OCI-LY3 (cell line): Measurements from ENCODE around the gene NUCKS1.

Source experiments
- CTCF ChIP-seq: fragments of 200-600, 300-600 bp; sonication (generic); IDR thresholded peaks from 2 replicates; pipeline ENCODE4 v1.5.1; 2014; ENCODE audit warnings: antibody characterized with exemption, low read length, low read depth
- EZH2phosphoT487 ChIP-seq: fragments of 200-600 bp; shearing (Covaris generic); IDR thresholded peaks from 2 replicates; pipeline ENCODE4 v1.6.1; 2018; ENCODE audit warnings: antibody characterized with exemption, mixed run types, low read depth

- TF ChIP-seq CTCF: no peak
- no peak for TF ChIP-seq EZH2phosphoT487
Measured at GRCh38 chr1:205693421-205693991, 56.5 kb downstream of the NUCKS1 start.
